Erythroblast (primary cell): ENCODE measurements around the gene B3GNT8.
"Not testable (repeated sequence)": the region's sequence is repeated elsewhere in the genome, so short reads cannot be mapped to it uniquely, and the experiment has no call there.

Source experiments
- GATA1 ChIP-seq: IDR thresholded peaks from 2 replicates; pipeline ENCODE4 v1.6.1; 2011; ENCODE audit warnings: low read depth, mild to moderate bottlenecking, control low read depth, low read length, moderate library complexity
- POLR2A ChIP-seq: IDR thresholded peaks from 2 replicates; pipeline ENCODE4 v1.6.1; 2011; ENCODE audit warnings: mild to moderate bottlenecking, low read length

GRCh38 chr19:41381536-41381935, 45.6 kb downstream of the B3GNT8 start:
- TF ChIP-seq POLR2A, GATA1: not testable (repeated sequence)
